Measurements from ENCODE around the gene CETP.

DNA sequence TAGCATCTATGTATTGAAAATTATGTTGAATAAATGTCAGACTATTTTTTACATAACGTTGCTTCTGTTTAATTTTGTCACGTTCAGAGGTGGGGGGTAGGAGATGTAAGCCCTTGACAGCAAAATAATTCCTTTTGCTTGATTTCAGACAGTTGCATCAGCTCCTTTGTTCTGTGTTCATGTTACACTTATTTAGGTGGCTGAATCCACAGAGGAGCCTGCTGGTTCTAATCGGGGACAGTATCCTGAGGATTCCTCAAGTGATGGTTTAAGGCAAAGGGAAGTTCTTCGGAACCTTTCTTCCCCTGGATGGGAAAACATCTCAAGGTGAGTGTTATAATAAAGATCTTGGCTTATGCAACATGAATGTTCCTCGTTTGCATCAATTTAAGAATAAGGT lies 25.3 kb upstream of the CETP start:
- TF ChIP-seq, protein P1, sequence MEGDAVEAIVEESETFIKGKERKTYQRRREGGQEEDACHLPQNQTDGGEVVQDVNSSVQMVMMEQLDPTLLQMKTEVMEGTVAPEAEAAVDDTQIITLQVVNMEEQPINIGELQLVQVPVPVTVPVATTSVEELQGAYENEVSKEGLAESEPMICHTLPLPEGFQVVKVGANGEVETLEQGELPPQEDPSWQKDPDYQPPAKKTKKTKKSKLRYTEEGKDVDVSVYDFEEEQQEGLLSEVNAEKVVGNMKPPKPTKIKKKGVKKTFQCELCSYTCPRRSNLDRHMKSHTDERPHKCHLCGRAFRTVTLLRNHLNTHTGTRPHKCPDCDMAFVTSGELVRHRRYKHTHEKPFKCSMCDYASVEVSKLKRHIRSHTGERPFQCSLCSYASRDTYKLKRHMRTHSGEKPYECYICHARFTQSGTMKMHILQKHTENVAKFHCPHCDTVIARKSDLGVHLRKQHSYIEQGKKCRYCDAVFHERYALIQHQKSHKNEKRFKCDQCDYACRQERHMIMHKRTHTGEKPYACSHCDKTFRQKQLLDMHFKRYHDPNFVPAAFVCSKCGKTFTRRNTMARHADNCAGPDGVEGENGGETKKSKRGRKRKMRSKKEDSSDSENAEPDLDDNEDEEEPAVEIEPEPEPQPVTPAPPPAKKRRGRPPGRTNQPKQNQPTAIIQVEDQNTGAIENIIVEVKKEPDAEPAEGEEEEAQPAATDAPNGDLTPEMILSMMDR (conservative IDR thresholded peaks at IDR 0.05; ENCODE audit: low read depth, low read length): no peak
- TF ChIP-seq EZH2 (IDR thresholded peaks at IDR 0.05; ENCODE audit: low read length, unreplicated experiment) (no peak), EZH2phosphoT487 (IDR thresholded peaks at IDR 0.05; ENCODE audit: borderline replicate concordance, low read length) (no peak)

Data from PC-3 (cell line).